Stimulated activated CD8-positive, alpha-beta memory T cell treated with anti-CD3 and anti-CD28 coated beads, Interleukin-7, amount 100 ng/mL, for 4 hours (primary cell): Measurements from ENCODE around the gene ICOSLG.
"Not testable (repeated sequence)": the region's sequence is repeated elsewhere in the genome, so short reads cannot be mapped to it uniquely, and the experiment has no call there.

Experiments
- DNase-seq, 2 donors: peaks; one replicate each; pipeline ENCODE4 v3.0.0-alpha.2; 2020; ENCODE audit warnings: low read depth in 2 of 2

The ICOSLG gene

DNA sequence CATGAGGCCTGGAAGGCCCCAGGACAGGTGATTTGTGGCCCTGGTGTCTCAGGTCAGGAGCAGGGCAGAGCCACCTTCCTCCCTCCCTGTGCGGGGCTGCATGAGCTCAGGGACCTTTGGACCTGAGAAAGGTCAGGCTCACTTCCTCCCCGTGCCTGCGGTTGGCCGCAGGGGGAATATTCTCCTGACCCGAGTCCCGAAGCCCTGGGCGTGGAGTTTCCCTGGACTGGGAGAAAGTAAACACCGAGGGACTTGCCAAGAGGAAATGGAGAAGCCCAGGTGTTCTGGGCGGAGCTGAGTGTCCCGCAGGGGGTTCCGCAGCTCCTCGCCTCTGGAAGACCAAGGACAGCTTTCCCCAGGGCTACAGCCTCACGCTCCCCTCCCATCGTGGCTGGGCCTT, 64.6 kb downstream of the ICOSLG start:
- DNase-seq: not testable (repeated sequence)

- DNase-seq: not testable (repeated sequence)
Observed at GRCh38 chr21:44175189-44175588, 65.6 kb downstream of the ICOSLG start.
